ENCODE data around the gene GINS1. TPM values are rescaled to one million over a fixed set of nuclear protein-coding genes. Genes with fewer than 3 reads are reported as not detected.

The GINS1 gene
- polyA plus RNA-seq, 4 donors, result 0.81 to 9.5 (median 4.4) TPM

DNA sequence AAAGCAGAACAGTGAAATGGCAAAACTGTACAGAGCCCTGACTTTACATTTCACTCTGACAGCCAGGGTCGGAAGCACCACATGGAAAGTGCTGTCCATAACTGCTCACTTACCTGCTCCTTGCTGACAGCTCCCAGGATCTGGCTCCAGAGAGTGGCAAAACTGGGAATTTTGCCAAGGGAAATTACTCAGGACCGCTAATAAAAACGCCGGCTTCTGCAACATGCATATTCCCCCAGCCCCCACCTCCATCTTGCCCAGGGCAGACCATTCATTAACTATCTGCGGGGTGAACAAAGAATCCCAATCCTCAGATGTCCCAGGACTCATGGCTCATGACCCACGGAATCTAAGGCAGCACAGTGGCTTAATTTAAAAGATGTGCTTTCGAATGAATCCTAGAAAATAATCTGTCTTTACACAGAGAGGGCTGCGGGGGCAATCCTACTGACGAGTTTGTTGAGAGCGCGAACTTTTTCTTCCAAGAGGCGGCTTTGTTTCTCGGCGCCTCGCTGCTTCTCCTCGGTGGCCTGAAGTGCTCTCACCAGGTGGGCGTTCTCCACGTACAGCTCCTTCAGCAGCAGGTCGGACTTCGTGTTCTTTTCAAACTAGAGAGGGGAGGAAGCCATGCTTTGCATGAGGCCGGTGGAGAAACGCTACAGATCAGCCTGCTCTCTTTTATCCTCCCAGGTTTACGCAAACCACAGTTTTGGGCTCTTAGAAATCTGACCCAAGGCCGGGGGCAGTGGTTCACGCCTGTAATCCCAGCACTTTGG lies 45.8 kb downstream of the GINS1 start:
- no peak for FAIRE-seq
- Histone ChIP-seq H3K9me3 (ENCODE audit: control insufficient read depth in 2 of 2, insufficient read depth in 1 of 2, low read depth in 1 of 2, low read length in 1 of 2) (no peaks in the 10 kb centered on the region), H3K4me1 (ENCODE audit: control insufficient read depth in 3 of 3, insufficient read depth in 2 of 3, low read depth in 1 of 3, low read length in 2 of 3) (no peaks in the 10 kb centered on the region), H3K36me3 (ENCODE audit: control insufficient read depth in 3 of 3, insufficient read depth in 2 of 3, low read depth in 1 of 3, low read length in 3 of 3) (peaks cover 0 to 27% (median 0%) of the 10 kb centered on the region in 3 donors), H3K4me3 (ENCODE audit: low read depth in 1 of 3, low read length in 3 of 3) (no peak overlapping the region), H3K27ac (ENCODE audit: low read depth in 1 of 3, low read length in 2 of 3) (no peak overlapping the region), H3K27me3 (ENCODE audit: control insufficient read depth in 3 of 3, insufficient read depth in 3 of 3, low read length in 3 of 3) (no peaks in the 10 kb centered on the region)
- WGBS, 3 donors, result 85 to 88% (median 87%) methylated on average over 25 of the region's 25 CpGs
- peak in 1 of 2 donors; percentile 2 for DNase-seq

DNA sequence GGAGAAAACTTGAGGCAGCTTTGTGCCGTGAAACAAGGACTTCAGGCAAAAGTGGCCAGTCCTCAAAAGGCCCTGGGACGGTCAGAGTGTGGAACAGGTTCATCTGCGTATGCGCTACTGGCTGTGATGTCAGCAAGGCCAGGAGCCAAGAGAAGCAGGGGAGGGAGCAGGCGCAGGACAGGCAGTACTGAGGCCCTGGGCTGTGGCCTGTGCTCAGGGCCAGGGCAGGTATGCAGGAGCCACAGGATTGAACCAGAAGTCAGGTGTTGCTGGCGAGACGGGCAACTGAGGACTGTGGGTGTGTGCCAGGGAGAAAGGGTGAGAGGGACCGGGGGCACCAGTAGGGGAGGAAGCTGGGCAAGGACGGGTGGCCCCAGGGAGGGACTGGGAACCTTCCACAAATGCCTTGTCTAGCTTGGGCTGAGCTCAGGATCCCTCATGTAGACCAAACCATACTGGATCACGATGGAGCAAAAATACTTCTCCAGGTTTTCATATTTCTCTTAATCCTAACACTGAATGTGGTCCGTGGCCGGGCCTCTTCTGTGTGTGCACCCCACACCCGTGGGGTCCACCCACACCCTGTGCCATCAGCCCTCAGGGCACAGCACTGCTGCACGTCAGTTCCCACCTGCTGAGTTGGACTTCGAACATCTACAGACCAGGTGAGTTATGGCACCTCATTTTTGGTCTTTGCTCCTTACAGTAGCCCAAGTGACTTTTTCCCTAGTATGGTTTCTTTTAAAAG lies 46.9 kb downstream of the GINS1 start:
- Histone ChIP-seq H3K9me3 (ENCODE audit: control insufficient read depth in 2 of 2, insufficient read depth in 1 of 2, low read depth in 1 of 2, low read length in 1 of 2) (no peaks in the 10 kb centered on the region), H3K27me3 (ENCODE audit: control insufficient read depth in 3 of 3, insufficient read depth in 3 of 3, low read length in 3 of 3) (no peaks in the 10 kb centered on the region), H3K4me3 (ENCODE audit: low read depth in 1 of 3, low read length in 3 of 3) (no peak overlapping the region), H3K4me1 (ENCODE audit: control insufficient read depth in 3 of 3, insufficient read depth in 2 of 3, low read depth in 1 of 3, low read length in 2 of 3) (no peaks in the 10 kb centered on the region), H3K36me3 (ENCODE audit: control insufficient read depth in 3 of 3, insufficient read depth in 2 of 3, low read depth in 1 of 3, low read length in 3 of 3) (peaks cover 0 to 38% (median 0%) of the 10 kb centered on the region in 3 donors), H3K27ac (ENCODE audit: low read depth in 1 of 3, low read length in 2 of 3) (no peak overlapping the region)
- WGBS, 3 donors, result 81 to 88% (median 82%) methylated on average over 15 of the region's 15 CpGs
- FAIRE-seq (no peak), DNase-seq (peak in 1 of 2 donors; percentile 14)

DNA sequence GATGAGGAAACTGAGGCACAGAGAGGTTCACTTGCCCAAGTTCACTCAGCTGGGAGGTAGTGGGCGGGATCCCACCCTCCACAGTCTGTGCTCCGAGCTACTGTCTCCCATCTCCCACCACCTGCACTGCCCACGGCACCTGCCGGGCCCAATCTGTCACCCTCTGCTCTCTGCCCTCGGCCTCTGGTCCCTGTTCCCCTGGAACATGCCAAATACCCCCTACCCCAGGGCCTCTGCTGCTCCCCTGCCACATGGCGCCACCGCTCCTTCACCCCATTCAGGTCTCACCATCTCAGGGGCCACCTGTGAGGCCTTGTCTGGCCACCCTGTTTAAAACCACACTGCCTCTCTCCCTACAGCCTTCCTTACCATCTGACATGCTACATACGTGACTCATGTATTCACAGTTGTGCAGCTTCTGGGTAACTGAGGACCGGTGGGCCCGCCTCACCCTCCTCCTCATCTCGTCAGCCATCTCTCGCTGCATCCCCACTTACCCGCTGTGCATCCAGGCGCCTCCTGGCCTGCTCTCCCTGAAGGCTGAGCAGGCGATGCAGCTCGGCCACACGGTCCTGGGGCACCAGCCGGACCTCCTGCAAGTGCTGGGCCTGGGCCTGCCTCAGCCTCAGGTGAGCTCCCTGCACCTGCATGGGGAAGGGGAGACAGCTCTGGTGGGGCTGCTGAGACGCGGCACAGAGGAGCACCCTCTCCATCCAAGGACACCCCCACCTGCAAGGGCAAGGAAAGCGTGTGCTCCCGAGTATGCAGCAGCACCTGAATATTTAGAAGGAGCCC lies 50.6 kb downstream of the GINS1 start:
- no peak for FAIRE-seq
- H3K36me3 ChIP-seq (ENCODE audit: control insufficient read depth in 3 of 3, insufficient read depth in 2 of 3, low read depth in 1 of 3, low read length in 3 of 3), result peaks cover 0 to 65% (median 0%) of the 10 kb centered on the region in 3 donors
- WGBS, 3 donors, result 90 to 95% (median 93%) methylated on average over 22 of the region's 22 CpGs

DNA sequence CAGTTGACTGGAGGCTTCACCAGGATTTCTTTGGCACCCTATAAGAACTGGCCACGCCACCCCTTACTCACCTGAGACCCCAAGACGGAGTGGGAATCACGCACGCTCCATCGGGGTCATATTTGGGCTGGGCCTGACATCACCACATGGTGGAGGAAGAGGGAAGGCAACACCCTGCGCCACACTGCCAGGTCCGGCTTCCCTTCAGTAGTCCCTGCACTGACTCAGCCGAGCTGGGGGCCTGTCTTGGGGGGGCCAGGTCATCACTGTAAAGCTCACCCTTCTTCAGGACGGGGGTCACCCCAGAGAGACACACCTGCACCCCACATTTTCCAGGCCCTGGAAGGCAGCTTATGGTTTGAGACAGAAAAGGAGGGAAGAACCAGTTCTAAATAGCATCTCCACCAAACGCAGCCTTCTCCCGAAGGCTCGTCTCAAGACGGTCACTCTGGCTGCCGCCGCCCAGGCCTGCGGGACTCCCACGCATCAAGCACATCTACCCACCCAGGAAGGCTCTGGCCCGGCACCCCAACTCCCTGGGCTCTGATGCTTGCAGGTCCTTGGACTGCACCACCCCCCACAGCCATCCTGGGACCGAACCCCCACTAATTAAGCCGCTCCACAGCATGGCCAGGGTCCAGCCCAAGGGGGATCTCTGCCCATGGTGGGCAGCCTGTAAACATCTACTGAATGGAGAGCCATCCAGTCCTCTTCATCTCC lies 51.8 kb downstream of the GINS1 start:
- Histone ChIP-seq H3K27me3 (ENCODE audit: control insufficient read depth in 3 of 3, insufficient read depth in 3 of 3, low read length in 3 of 3) (no peaks in the 10 kb centered on the region), H3K27ac (ENCODE audit: low read depth in 1 of 3, low read length in 2 of 3) (no peak overlapping the region), H3K36me3 (ENCODE audit: control insufficient read depth in 3 of 3, insufficient read depth in 2 of 3, low read depth in 1 of 3, low read length in 3 of 3) (peaks cover 0 to 60% (median 0%) of the 10 kb centered on the region in 3 donors), H3K4me3 (ENCODE audit: low read depth in 1 of 3, low read length in 3 of 3) (no peak overlapping the region), H3K4me1 (ENCODE audit: control insufficient read depth in 3 of 3, insufficient read depth in 2 of 3, low read depth in 1 of 3, low read length in 2 of 3) (no peaks in the 10 kb centered on the region), H3K9me3 (ENCODE audit: control insufficient read depth in 2 of 2, insufficient read depth in 1 of 2, low read depth in 1 of 2, low read length in 1 of 2) (no peaks in the 10 kb centered on the region)
- DNase-seq (no peak), FAIRE-seq (no peak)
- 90 to 94% (median 90%) methylated on average over 19 to 20 of the region's 20 CpGs for WGBS, 3 donors

More for the DNA sequence above, 50.6 kb downstream of the GINS1 start:
- H3K4me1 ChIP-seq (ENCODE audit: control insufficient read depth in 3 of 3, insufficient read depth in 2 of 3, low read depth in 1 of 3, low read length in 2 of 3), result no peaks in the 10 kb centered on the region
- H3K4me3 ChIP-seq (ENCODE audit: low read depth in 1 of 3, low read length in 3 of 3), result no peak overlapping the region
- no peak for DNase-seq
- no peaks in the 10 kb centered on the region for H3K9me3 ChIP-seq (ENCODE audit: control insufficient read depth in 2 of 2, insufficient read depth in 1 of 2, low read depth in 1 of 2, low read length in 1 of 2)
- no peaks in the 10 kb centered on the region for H3K27me3 ChIP-seq (ENCODE audit: control insufficient read depth in 3 of 3, insufficient read depth in 3 of 3, low read length in 3 of 3)
- H3K27ac ChIP-seq (ENCODE audit: low read depth in 1 of 3, low read length in 2 of 3), result no peak overlapping the region

DNA sequence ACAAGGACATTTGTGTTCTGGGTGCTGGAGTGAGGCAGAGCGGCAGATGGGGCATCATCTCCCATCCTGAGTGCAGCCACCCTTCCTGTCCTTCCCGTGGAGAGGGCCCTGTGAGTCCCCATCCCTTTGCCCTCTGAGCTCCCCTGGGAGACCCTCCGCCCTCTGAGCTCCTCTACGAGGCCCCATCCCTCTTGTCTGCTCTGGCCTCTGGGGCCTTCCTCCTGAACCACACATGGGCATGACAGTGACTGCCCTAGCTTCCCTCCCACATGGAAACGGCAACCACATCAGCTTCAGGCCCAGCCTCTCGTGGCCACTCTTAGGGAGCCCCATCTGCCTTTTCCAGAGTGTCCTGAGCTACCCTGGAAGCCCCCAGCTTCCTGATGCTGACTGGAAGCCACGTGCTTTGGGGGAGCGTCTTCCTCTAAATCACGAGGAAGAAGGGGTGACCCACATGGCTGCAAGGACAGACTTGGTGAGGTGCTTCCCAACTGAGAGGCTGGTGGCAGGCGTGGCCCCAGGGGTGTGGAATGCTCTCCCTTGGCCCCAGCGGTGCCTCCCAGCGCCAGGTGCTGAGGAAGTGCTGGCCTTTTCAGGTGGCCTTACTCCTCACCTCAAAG lies 52.6 kb downstream of the GINS1 start:
- Histone ChIP-seq H3K4me3 (ENCODE audit: low read depth in 1 of 3, low read length in 3 of 3) (no peak overlapping the region), H3K9me3 (ENCODE audit: control insufficient read depth in 2 of 2, insufficient read depth in 1 of 2, low read depth in 1 of 2, low read length in 1 of 2) (no peaks in the 10 kb centered on the region), H3K27me3 (ENCODE audit: control insufficient read depth in 3 of 3, insufficient read depth in 3 of 3, low read length in 3 of 3) (no peaks in the 10 kb centered on the region), H3K36me3 (ENCODE audit: control insufficient read depth in 3 of 3, insufficient read depth in 2 of 3, low read depth in 1 of 3, low read length in 3 of 3) (peaks cover 0 to 59% (median 0%) of the 10 kb centered on the region in 3 donors), H3K27ac (ENCODE audit: low read depth in 1 of 3, low read length in 2 of 3) (no peak overlapping the region), H3K4me1 (ENCODE audit: control insufficient read depth in 3 of 3, insufficient read depth in 2 of 3, low read depth in 1 of 3, low read length in 2 of 3) (no peaks in the 10 kb centered on the region)
- DNase-seq (no peak), FAIRE-seq (no peak)
- 68 to 82% (median 71%) methylated on average over 12 of the region's 12 CpGs for WGBS, 3 donors

DNA sequence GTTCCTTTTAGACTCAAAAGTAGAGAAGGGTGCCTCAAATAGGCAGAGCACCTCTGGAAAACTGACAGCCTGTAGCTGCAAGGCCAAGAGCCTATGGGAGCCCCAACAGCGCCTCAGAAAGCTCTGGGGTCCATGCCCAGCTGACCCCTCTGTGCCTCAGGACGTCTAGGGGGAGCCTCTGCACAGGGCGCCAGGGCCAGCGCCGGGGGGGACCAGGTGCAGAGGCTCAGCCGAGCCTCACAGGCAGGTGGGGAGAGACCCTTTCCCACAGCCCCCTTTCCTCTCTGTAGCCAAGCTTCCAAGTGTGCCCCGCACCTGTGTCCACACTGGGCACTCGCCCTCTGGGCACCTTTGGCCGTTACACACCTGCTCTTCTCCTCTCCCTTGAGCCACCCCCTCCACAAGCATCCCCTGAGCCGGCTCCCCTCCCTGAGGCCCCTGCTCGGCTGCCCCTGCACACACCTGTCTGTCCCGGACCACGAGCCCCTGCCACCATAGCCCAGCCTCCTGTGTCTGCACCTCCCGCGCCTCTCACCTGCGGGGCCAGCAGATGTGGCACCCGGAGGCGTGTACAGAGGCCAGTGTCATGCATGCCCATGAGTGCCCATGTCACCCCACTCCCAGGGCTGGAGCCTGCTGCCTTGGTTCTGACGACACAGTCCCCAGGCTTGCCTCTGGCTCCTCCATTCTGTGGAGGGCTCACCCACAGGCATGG lies 53.2 kb downstream of the GINS1 start:
- Histone ChIP-seq H3K4me3 (ENCODE audit: low read depth in 1 of 3, low read length in 3 of 3) (no peak overlapping the region), H3K36me3 (ENCODE audit: control insufficient read depth in 3 of 3, insufficient read depth in 2 of 3, low read depth in 1 of 3, low read length in 3 of 3) (peaks cover 0 to 59% (median 0%) of the 10 kb centered on the region in 3 donors), H3K27ac (ENCODE audit: low read depth in 1 of 3, low read length in 2 of 3) (no peak overlapping the region), H3K27me3 (ENCODE audit: control insufficient read depth in 3 of 3, insufficient read depth in 3 of 3, low read length in 3 of 3) (no peaks in the 10 kb centered on the region), H3K9me3 (ENCODE audit: control insufficient read depth in 2 of 2, insufficient read depth in 1 of 2, low read depth in 1 of 2, low read length in 1 of 2) (no peaks in the 10 kb centered on the region), H3K4me1 (ENCODE audit: control insufficient read depth in 3 of 3, insufficient read depth in 2 of 3, low read depth in 1 of 3, low read length in 2 of 3) (no peaks in the 10 kb centered on the region)
- DNase-seq, result no peak
- FAIRE-seq, result no peak
- 90 to 92% (median 91%) methylated on average over 16 to 19 of the region's 19 CpGs for WGBS, 3 donors

DNA sequence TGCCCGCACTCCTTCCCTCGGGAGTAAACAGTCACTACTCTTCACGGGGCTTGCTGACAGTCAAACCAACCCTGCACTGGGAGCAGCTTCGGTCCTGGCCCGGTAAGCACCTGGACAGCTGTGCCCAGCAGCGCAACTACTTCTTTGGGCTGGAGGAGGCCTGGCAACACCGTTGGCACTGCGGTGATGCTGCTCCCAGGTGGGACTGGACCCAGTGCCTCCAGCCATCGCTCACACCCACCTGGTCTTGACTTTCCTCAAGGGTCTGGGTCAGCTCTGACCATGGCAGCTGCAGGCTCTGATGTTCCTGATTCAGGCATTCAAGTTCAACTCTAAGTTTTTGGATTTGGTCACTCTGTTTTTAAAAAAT lies 53.8 kb downstream of the GINS1 start:
- H3K9me3 ChIP-seq (ENCODE audit: control insufficient read depth in 2 of 2, insufficient read depth in 1 of 2, low read depth in 1 of 2, low read length in 1 of 2), result no peaks in the 10 kb centered on the region
- WGBS, 3 donors, result 82 to 94% (median 86%) methylated on average over 9 of the region's 9 CpGs
- H3K27me3 ChIP-seq (ENCODE audit: control insufficient read depth in 3 of 3, insufficient read depth in 3 of 3, low read length in 3 of 3), result no peaks in the 10 kb centered on the region
- no peaks in the 10 kb centered on the region for H3K4me1 ChIP-seq (ENCODE audit: control insufficient read depth in 3 of 3, insufficient read depth in 2 of 3, low read depth in 1 of 3, low read length in 2 of 3)
- no peak for DNase-seq
- no peak overlapping the region for H3K27ac ChIP-seq (ENCODE audit: low read depth in 1 of 3, low read length in 2 of 3)
- H3K36me3 ChIP-seq (ENCODE audit: control insufficient read depth in 3 of 3, insufficient read depth in 2 of 3, low read depth in 1 of 3, low read length in 3 of 3), result peaks cover 0 to 62% (median 0%) of the 10 kb centered on the region in 3 donors
- FAIRE-seq, result no peak
- no peak overlapping the region for H3K4me3 ChIP-seq (ENCODE audit: low read depth in 1 of 3, low read length in 3 of 3)

Data from small intestine (tissue), 7 donors.